Measurements from ENCODE around the gene HMG20B.

Gene HMG20B

GRCh38 chr19:3532154-3532786, 40.5 kb upstream of the HMG20B start:
- POLR2A ChIA-PET, result no interaction called here
- no peak for DNase-seq (ENCODE audit: low read depth, low spot score)
- TF ChIP-seq CTCF (IDR thresholded peaks at IDR 0.05; ENCODE audit: insufficient read depth, low read length, missing control alignments), result no peak
- no peak overlapping the region for H3K4me3 ChIP-seq (ENCODE audit: low read depth, low read length)
- CTCF ChIA-PET, result interaction anchor here (1.4 to 2.4 kb wide), 3 partner anchors 12 to 16 kb away, joined by 3 to 15 read pairs (median 4); no protein-coding TSS in a partner anchor

DNA sequence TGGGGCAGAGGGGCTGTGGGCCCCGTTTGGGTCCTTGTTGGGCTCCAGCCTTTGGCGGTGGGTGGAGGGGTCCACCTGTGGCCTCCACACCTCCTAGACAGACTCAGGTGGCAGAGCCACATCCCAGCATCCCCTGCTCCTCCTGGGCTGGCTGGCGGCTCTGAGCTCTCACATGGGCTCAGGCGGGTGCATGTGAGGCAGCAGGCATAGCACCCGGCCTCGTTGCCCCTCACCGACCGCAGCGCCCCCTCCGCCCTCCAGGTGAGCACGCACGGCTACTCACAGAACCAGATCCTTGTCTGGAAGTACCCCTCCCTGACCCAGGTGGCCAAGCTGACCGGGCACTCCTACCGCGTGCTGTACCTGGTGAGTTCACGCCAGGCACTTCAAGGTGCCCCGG, 39.7 kb upstream of the HMG20B start:
- CTCF ChIA-PET, result interaction anchor here (0.9 to 2.4 kb wide), 4 partner anchors 12 to 17 kb away, joined by 3 to 15 read pairs (median 4); no protein-coding TSS in a partner anchor
- TF ChIP-seq CTCF (IDR thresholded peaks at IDR 0.05; ENCODE audit: insufficient read depth, low read length, missing control alignments), result no peak
- DNase-seq (ENCODE audit: low read depth, low spot score), result no peak
- no peak overlapping the region for H3K4me3 ChIP-seq (ENCODE audit: low read depth, low read length)
- POLR2A ChIA-PET, result no interaction called here

GRCh38 chr19:3533563-3534216, 39.1 kb upstream of the HMG20B start:
- CTCF ChIA-PET, result interaction anchor here (0.9 to 1.6 kb wide), 3 partner anchors 11 to 18 kb away, joined by 3 to 4 read pairs (median 3); no protein-coding TSS in a partner anchor
- POLR2A ChIA-PET, result no interaction called here
- H3K4me3 ChIP-seq (ENCODE audit: low read depth, low read length), result no peak overlapping the region
- no peak for TF ChIP-seq CTCF (IDR thresholded peaks at IDR 0.05; ENCODE audit: insufficient read depth, low read length, missing control alignments)
- DNase-seq (ENCODE audit: low read depth, low spot score), result no peak

DNA sequence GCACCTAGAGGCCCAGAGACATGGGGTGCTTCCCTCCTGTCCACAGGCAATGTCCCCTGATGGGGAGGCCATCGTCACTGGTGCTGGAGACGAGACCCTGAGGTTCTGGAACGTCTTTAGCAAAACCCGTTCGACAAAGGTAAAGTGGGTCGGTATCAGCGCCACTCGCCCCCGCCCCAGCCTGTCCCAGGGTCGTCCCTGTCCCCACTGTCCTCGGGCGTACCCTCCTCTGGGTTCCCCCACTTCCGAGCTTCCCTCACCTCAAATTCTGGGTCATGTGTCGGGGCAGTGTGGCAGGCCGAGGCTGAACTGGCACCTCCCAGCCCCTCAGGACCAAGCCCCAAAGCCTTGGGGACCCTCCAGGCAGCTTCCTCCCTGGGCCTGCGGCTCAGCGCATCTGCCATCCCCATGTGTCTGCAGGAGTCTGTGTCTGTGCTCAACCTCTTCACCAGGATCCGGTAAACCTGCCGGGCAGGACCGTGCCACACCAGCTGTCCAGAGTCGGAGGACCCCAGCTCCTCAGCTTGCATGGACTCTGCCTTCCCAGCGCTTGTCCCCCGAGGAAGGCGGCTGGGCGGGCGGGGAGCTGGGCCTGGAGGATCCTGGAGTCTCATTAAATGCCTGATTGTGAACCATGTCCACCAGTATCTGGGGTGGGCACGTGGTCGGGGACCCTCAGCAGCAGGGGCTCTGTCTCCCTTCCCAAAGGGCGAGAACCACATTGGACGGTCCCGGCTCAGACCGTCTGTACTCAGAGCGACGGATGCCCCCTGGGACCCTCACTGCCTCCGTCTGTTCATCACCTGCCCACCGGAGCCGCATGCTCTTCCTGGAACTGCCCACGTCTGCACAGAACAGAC, 38.1 kb upstream of the HMG20B start:
- no peak for DNase-seq (ENCODE audit: low read depth, low spot score)
- TF ChIP-seq CTCF (IDR thresholded peaks at IDR 0.05; ENCODE audit: insufficient read depth, low read length, missing control alignments), result no peak
- no peak overlapping the region for H3K4me3 ChIP-seq (ENCODE audit: low read depth, low read length)
- POLR2A ChIA-PET, result no interaction called here
- CTCF ChIA-PET, result no interaction called here

DNA sequence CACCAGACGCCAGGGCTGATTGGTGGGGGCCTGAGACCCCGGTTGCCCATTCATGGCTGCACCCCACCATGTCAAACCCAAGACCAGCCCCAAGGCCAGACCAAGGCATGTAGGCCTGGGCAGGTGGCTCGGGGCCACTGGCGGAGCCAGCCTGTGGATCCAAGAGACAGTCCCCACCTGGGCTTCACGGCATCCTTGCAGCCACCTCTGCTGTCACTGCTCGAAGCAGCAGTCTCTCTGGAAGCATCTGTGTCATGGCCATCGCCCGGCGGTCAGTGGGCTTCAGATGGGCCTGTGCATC, 37.6 kb upstream of the HMG20B start:
- CTCF ChIA-PET, result interaction anchor here (1.0 kb wide), 1 partner anchor 13 kb away, joined by 3 read pairs; no protein-coding TSS in a partner anchor
- DNase-seq (ENCODE audit: low read depth, low spot score), result no peak
- no peak overlapping the region for H3K4me3 ChIP-seq (ENCODE audit: low read depth, low read length)
- TF ChIP-seq CTCF (IDR thresholded peaks at IDR 0.05; ENCODE audit: insufficient read depth, low read length, missing control alignments), result no peak
- POLR2A ChIA-PET, result no interaction called here

DNA sequence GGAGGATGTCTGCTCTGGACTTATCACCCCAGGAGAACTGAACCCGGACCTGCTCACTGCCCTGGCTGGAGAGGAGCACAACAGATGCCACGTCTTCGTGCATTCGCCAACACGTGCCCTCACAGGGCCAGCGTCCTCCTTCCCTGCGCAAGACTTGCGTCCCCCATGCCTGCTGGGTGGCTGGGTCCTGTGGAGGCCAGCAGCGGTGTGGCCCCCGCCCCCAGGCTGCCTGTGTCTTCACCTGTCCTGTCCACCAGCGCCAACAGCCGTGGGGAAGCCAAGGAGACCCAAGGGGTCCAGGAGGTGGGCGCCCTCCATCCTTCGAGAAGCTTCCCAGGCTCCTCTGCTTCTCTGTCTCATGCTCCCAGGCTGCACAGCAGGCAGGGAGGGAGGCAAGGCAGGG, 37.2 kb upstream of the HMG20B start:
- ChIA-PET POLR2A (no interaction called here), CTCF (interaction anchor here (1.0 to 2.7 kb wide), 2 partner anchors 10 to 13 kb away, joined by 3 to 22 read pairs; no protein-coding TSS in a partner anchor)
- no peak overlapping the region for H3K4me3 ChIP-seq (ENCODE audit: low read depth, low read length)
- DNase-seq (ENCODE audit: low read depth, low spot score), result no peak
- no peak for TF ChIP-seq CTCF (IDR thresholded peaks at IDR 0.05; ENCODE audit: insufficient read depth, low read length, missing control alignments)
